Heart left ventricle (tissue), 16 donors: ENCODE measurements around the gene SPEG. TPM values are rescaled to one million over a fixed set of nuclear protein-coding genes. Genes with fewer than 3 reads are reported as not detected.

Source experiments
- ATAC-seq, 4 donors: fragments of 200-7000 bp; cut with Tn5 transposase; one replicate each; pipeline ENCODE4 v1.9.1; 2020 to 2022; ENCODE audit warnings: moderate library complexity in 4 of 4, mild to moderate bottlenecking in 3 of 4, moderate number of reproducible peaks in 1 of 4
- DNase-seq, 5 donors: peaks; one replicate each; pipeline ENCODE4 v3.0.0-alpha.2; 2020
- H3K27ac ChIP-seq, 12 donors: fragments of 200-600 bp; sonication (generic) in 4 of 12; one replicate each; pipeline versions ENCODE4 v1.5.0 to v1.8.0; 2016 to 2022; ENCODE audit warnings: mild to moderate bottlenecking in 2 of 12
- H3K27me3 ChIP-seq, 9 donors: fragments of 200-600 bp; sonication (generic) in 2 of 9; one replicate each; pipeline versions ENCODE4 v1.5.1 to v1.8.0; 2016 to 2022; ENCODE audit warnings: mild to moderate bottlenecking in 3 of 9
- H3K36me3 ChIP-seq, 9 donors: fragments of 200-600 bp; sonication (generic) in 2 of 9; one replicate each; pipeline versions ENCODE4 v1.5.0 to v1.8.0; 2018 to 2022; ENCODE audit warnings: mild to moderate bottlenecking in 2 of 9
- H3K4me1 ChIP-seq, 12 donors: fragments of 200-600 bp; sonication (generic) in 4 of 12; one replicate each; pipeline versions ENCODE4 v1.5.0 to v1.8.0; 2016 to 2022; ENCODE audit warnings: mild to moderate bottlenecking in 3 of 12
- H3K4me3 ChIP-seq, 12 donors: fragments of 200-600 bp; sonication (generic) in 4 of 12; one replicate each; pipeline versions ENCODE4 v1.5.0 to v1.8.0; 2017 to 2022; ENCODE audit warnings: mild to moderate bottlenecking in 9 of 12, moderate library complexity in 4 of 12
- H3K9me3 ChIP-seq, 12 donors: fragments of 200-600 bp; sonication (generic) in 4 of 12; one replicate each; pipeline versions ENCODE4 v1.5.0 to v1.8.0; 2016 to 2022; ENCODE audit warnings: mild to moderate bottlenecking in 1 of 12
- CTCF ChIP-seq, 12 donors: fragments of 200-600 bp; sonication (generic) in 4 of 12; IDR thresholded peaks; one replicate each; pipeline versions ENCODE4 v1.5.0 to v1.8.0; 2018 to 2022; ENCODE audit warnings: antibody characterized with exemption in 12 of 12, mild to moderate bottlenecking in 5 of 12
- POLR2A ChIP-seq, 2 donors: fragments of 450-650 bp; IDR thresholded peaks; one replicate each; pipeline ENCODE4 v1.6.1; 2017; ENCODE audit warnings: antibody characterized with exemption in 2 of 2, mild to moderate bottlenecking in 2 of 2, moderate library complexity in 2 of 2
- WGBS, 4 donors: extraction: QIAGEN DNeasy Blood & Tissue Kit in 2 of 4; methylation state at CpG; one replicate each; pipeline versions ENCODE4 v1.1.5 to v1.1.7; 2013 to 2018; 5-methylcytosine and 5-hydroxymethylcytosine counted together
- intact Hi-C, 10 donors: fragments of 100-400 bp; cut with DNase I; formaldehyde crosslinking; loops; one replicate each; pipeline versions ENCODE4 v1.11.1 to v1.14.2; 2022
- polyA plus RNA-seq, 2 donors: library from polyadenylated mRNA; stranded (reverse); fragments of 200-250 nt; gene quantifications; one replicate each; pipeline ENCODE4 v1.2.3, GENCODE V29; 2013
- total RNA-seq, 9 donors: library from RNA; depleted of rRNA in 2 of 9; stranded (reverse); fragments of >200 nt in 2 of 9; fragmentation: NEBNext Ultra II Directional in 3 of 9; extraction: Animal tissue kit (Norgen Biotek cat#: 25700) in 3 of 9; gene quantifications; one replicate each; pipeline versions ENCODE4 v1.1.0 to v1.2.4, GENCODE V29; 2016 to 2023
- donor health status: ischemic (EF 13 %, LVEDD 7.1; RV severe dilation, severe dysfunction).
- donor health status: healthy with polysubstance abuse.
- donor health status: DM: no; HTN: yes; CAD: no.
- donor health status: DM: no; HTN: no; CAD: no.
- donor health status: ischemic (EF 25% LVEDD 6.9; RV normal size, moderate dysfunction).
- donor health status: ischemic (EF 25% LVEDD 5.7; RV mildly dilated, moderate dysfunction).
- donor health status: healthy.
- donor health status: DM: yes; HTN: yes; CAD: no.
- donor health status: ischemic (EF 35%, LVEDD 5.7; RV mildly dilated, moderate dysfunction).
- donor health status: nonischemic (EF 11% LVEDD 7.7; RV severe dilation, severe dysfunction).
- donor health status: DM: yes; HTN: yes; CAD: no.
- donor health status: PGD.
- donor health status: ischemic (EF 29% LVEDD 5.4; RV normal size, mild dysfunction).
- donor health status: nonischemic (EF 23%, LVEDD 6.1; RV moderate dilation, normal function).

Gene SPEG
- total and polyA plus RNA-seq, 11 donors, result 64.8 to 150 (median 108) TPM

GRCh38 chr2:219480004-219480403, 45.4 kb downstream of the SPEG start:
- Histone ChIP-seq H3K9me3 (no peaks in the 10 kb centered on the region), H3K27ac (peak overlapping the region in 1 of 12 donors; percentile 36), H3K27me3 (peaks cover under 1 to 28% (median 10%) of the 10 kb centered on the region in 9 donors), H3K36me3 (peaks cover 0 to 45% (median 8%) of the 10 kb centered on the region in 9 donors), H3K4me1 (peaks cover 0 to 42% (median 6%) of the 10 kb centered on the region in 12 donors), H3K4me3 (no peak overlapping the region)
- DNase-seq (no peak), ATAC-seq (no peak)
- TF ChIP-seq CTCF (IDR thresholded peaks at IDR 0.05) (no peak), POLR2A (IDR thresholded peaks at IDR 0.05) (no peak)
- WGBS, 4 donors, result 87 to 91% (median 87%) methylated on average over 7 to 8 of the region's 8 CpGs; no CpG with 5 or more reads in 1 of the 4 donors
- intact Hi-C loops, result no loop called here

GRCh38 chr2:219482674-219483405, 48.2 kb downstream of the SPEG start:
- Histone ChIP-seq H3K27me3 (peaks cover 4 to 42% (median 14%) of the 10 kb centered on the region in 9 donors), H3K9me3 (no peaks in the 10 kb centered on the region), H3K36me3 (peaks cover 0 to 48% (median 8%) of the 10 kb centered on the region in 9 donors), H3K4me1 (peaks cover 0 to 34% (median 6%) of the 10 kb centered on the region in 12 donors), H3K4me3 (no peak overlapping the region), H3K27ac (peak overlapping the region in 1 of 12 donors; percentile 75)
- intact Hi-C loops, result no loop called here
- TF ChIP-seq CTCF (IDR thresholded peaks at IDR 0.05), result no peak
- TF ChIP-seq POLR2A (IDR thresholded peaks at IDR 0.05), result no peak
- WGBS, 4 donors, result 68 to 74% (median 72%) methylated on average over 13 to 17 of the region's 17 CpGs
- ATAC-seq (no peak), DNase-seq (no peak)

- H3K4me1 ChIP-seq, result peaks cover 0 to 42% (median 5%) of the 10 kb centered on the region in 12 donors
- H3K27ac ChIP-seq, result peak overlapping the region in 2 of 12 donors; percentile 11 to 75
- H3K36me3 ChIP-seq, result peaks cover 0 to 49% (median 4%) of the 10 kb centered on the region in 9 donors
- no peak for ATAC-seq
- peak overlapping the region in 8 of 12 donors; percentile 3 to 38 (median 24) for H3K4me3 ChIP-seq
- H3K9me3 ChIP-seq, result no peaks in the 10 kb centered on the region
- DNase-seq, result no peak
- intact Hi-C loops, result no loop called here
- peaks cover 4 to 42% (median 14%) of the 10 kb centered on the region in 9 donors for H3K27me3 ChIP-seq
- TF ChIP-seq CTCF (IDR thresholded peaks at IDR 0.05), result no peak
- TF ChIP-seq POLR2A (IDR thresholded peaks at IDR 0.05), result no peak
- WGBS, 4 donors, result 40 to 56% (median 45%) methylated on average over 23 to 58 of the region's 58 CpGs
Observed at GRCh38 chr2:219483451-219484342, 49.1 kb downstream of the SPEG start.
